KMS-11 (cell line): ENCODE results near the gene SPTB.

ENCODE experiments used
- H2AFZ ChIP-seq: fragments of 200-600 bp; sonication (generic); 2 replicates; pipeline ENCODE4 v1.6.1; 2016; ENCODE audit warnings: antibody characterized with exemption, mixed run types, low read depth
- H3K27ac ChIP-seq: fragments of 200-600 bp; sonication (generic); 2 replicates; pipeline ENCODE4 v1.6.1; 2016; ENCODE audit warnings: mild to moderate bottlenecking, mixed run types
- H3K27me3 ChIP-seq: fragments of 200-600 bp; sonication (generic); 2 replicates; pipeline ENCODE4 v1.6.1; 2017; ENCODE audit warnings: mild to moderate bottlenecking, low read depth, mixed run types, moderate library complexity; ENCODE audit not compliant: insufficient read depth
- H3K36me3 ChIP-seq: fragments of 200-600 bp; sonication (generic); 2 replicates; pipeline ENCODE4 v1.6.1; 2017; ENCODE audit warnings: mild to moderate bottlenecking, mixed run types; ENCODE audit not compliant: insufficient read depth
- H3K4me1 ChIP-seq: fragments of 200-600 bp; sonication (generic); 2 replicates; pipeline ENCODE4 v1.6.1; 2016; ENCODE audit warnings: mild to moderate bottlenecking, low read depth, mixed run types; ENCODE audit not compliant: poor library complexity, severe bottlenecking
- H3K4me2 ChIP-seq: fragments of 200-600 bp; sonication (generic); 2 replicates; pipeline ENCODE4 v1.7.0; 2016; ENCODE audit warnings: mild to moderate bottlenecking, mixed run types
- H3K4me3 ChIP-seq: fragments of 200-600 bp; sonication (generic); IDR thresholded peaks from 2 replicates; pipeline ENCODE4 v1.6.1; 2017; ENCODE audit warnings: low read depth, low read length, mixed read lengths; ENCODE audit not compliant: insufficient read depth
- H3K79me2 ChIP-seq: fragments of 200-600 bp; sonication (generic); 2 replicates; pipeline ENCODE4 v1.6.1; 2016; ENCODE audit warnings: low read depth, mixed run types; ENCODE audit not compliant: insufficient read depth
- H3K9ac ChIP-seq: fragments of 200-600 bp; sonication (generic); 2 replicates; pipeline ENCODE4 v1.6.1; 2016; ENCODE audit warnings: mild to moderate bottlenecking, mixed run types
- H4K20me1 ChIP-seq: fragments of 200-600 bp; sonication (generic); 2 replicates; pipeline ENCODE4 v1.6.1; 2016; ENCODE audit warnings: mild to moderate bottlenecking, mixed run types; ENCODE audit not compliant: insufficient read depth
- TF ChIP-seq, protein P1 (sequence below): fragments of 200-600 bp; sonication (generic); conservative IDR thresholded peaks from 2 replicates; pipeline ENCODE4 v1.6.1; 2017; ENCODE audit warnings: low read depth, mild to moderate bottlenecking, antibody characterized with exemption, low read length, moderate library complexity, mixed read lengths

Gene SPTB

GRCh38 chr14:64760146-64760755, 119.5 kb downstream of the SPTB start:
- no peak overlapping the region for H3K9ac ChIP-seq
- H3K4me3 ChIP-seq: no peak overlapping the region
- no peaks in the 10 kb centered on the region for H3K27me3 ChIP-seq
- H3K4me1 ChIP-seq: peaks cover 4% of the 10 kb centered on the region
- H3K36me3 ChIP-seq: no peaks in the 10 kb centered on the region
- TF ChIP-seq, protein P1, sequence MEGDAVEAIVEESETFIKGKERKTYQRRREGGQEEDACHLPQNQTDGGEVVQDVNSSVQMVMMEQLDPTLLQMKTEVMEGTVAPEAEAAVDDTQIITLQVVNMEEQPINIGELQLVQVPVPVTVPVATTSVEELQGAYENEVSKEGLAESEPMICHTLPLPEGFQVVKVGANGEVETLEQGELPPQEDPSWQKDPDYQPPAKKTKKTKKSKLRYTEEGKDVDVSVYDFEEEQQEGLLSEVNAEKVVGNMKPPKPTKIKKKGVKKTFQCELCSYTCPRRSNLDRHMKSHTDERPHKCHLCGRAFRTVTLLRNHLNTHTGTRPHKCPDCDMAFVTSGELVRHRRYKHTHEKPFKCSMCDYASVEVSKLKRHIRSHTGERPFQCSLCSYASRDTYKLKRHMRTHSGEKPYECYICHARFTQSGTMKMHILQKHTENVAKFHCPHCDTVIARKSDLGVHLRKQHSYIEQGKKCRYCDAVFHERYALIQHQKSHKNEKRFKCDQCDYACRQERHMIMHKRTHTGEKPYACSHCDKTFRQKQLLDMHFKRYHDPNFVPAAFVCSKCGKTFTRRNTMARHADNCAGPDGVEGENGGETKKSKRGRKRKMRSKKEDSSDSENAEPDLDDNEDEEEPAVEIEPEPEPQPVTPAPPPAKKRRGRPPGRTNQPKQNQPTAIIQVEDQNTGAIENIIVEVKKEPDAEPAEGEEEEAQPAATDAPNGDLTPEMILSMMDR: peak; percentile 77
- H3K4me2 ChIP-seq: no peak overlapping the region
- H3K27ac ChIP-seq: no peak overlapping the region
- no peak overlapping the region for H2AFZ ChIP-seq
- no peaks in the 10 kb centered on the region for H3K79me2 ChIP-seq
- no peaks in the 10 kb centered on the region for H4K20me1 ChIP-seq

GRCh38 chr14:64759555-64759938, 120.2 kb downstream of the SPTB start:
- peaks cover 4% of the 10 kb centered on the region for H3K4me1 ChIP-seq
- no peak overlapping the region for H3K27ac ChIP-seq
- H2AFZ ChIP-seq: no peak overlapping the region

DNA sequence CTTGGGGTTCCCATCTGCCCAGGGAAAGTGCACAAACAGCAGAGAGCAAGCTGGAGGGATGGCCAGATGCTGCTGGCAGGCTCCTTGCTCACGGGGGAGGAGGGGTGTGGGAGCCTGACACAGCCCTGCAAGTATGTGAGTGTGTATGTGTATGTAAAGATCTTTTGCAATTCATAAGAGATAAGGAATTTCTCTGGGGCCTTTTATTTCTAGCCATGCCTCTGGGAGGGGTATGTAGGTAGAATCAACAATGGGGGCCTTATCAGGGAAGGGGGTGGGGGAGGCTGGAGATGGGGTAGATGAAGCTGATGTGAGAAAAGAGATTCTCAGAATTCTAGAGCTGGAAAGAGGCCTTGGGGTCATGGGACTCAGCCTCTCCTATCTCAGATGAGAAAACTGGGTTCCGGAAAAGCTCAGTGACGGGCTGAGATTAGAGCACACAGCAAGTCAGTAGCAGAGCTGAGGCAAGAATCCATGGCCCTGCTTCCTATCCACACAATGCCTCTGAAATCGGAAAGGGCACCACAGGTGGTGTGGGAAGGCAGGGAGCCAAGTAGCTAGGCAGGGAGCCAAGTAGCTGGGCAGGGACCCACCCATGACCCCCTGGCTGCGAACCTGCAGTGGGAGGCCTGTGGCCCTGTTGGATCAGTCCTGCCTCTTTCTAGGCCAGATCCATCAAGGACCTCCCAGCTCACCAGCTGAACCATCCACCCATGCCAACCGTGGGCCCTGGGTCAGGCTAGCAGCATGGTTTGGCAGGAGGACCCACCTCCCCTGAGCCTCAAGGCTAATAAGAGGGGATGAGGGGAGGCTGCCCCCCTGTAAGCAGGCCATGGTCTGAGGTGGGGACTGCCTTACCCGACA, 120.8 kb downstream of the SPTB start:
- TF ChIP-seq, protein P1: no peak
- no peak overlapping the region for H3K27ac ChIP-seq
- no peaks in the 10 kb centered on the region for H3K79me2 ChIP-seq
- H3K36me3 ChIP-seq: no peaks in the 10 kb centered on the region
- H4K20me1 ChIP-seq: no peaks in the 10 kb centered on the region
- H3K27me3 ChIP-seq: no peaks in the 10 kb centered on the region
- no peak overlapping the region for H3K4me3 ChIP-seq
- H3K9ac ChIP-seq: no peak overlapping the region
- no peak overlapping the region for H2AFZ ChIP-seq
- no peak overlapping the region for H3K4me2 ChIP-seq
- peaks cover 4% of the 10 kb centered on the region for H3K4me1 ChIP-seq

More at GRCh38 chr14:64759555-64759938, 120.2 kb downstream of the SPTB start:
- Histone ChIP-seq H3K36me3 (no peaks in the 10 kb centered on the region), H3K79me2 (no peaks in the 10 kb centered on the region), H4K20me1 (no peaks in the 10 kb centered on the region), H3K27me3 (no peaks in the 10 kb centered on the region), H3K4me2 (no peak overlapping the region), H3K9ac (no peak overlapping the region), H3K4me3 (no peak overlapping the region)
- TF ChIP-seq, protein P1: no peak

DNA sequence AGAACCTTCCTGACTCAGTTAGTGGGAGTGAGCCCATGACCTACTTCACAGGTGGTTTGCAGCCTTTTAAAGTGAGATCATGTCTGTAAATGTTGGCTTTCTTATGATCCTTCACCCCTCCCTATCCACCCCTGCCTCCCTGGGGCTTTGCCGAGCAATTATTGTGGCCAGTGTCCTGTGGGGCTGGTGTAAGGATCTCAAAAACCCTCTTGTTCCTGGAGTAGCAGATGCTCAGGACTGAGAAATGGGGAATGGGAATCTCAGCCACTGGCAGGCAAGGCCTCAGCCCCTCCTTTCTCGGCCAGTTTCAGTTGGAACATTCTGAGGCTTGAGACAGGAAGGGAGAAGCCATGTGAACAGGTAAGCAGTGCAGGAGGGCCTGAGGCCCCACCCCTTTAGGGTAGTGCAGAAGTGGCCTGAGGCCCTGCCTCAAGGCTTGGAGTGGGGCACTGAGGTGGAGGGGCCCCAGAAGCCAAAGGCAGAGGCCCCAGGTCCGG, 121.6 kb downstream of the SPTB start:
- H2AFZ ChIP-seq: no peak overlapping the region

More for the DNA sequence above, 121.6 kb downstream of the SPTB start:
- H3K27me3 ChIP-seq: no peaks in the 10 kb centered on the region
- H3K9ac ChIP-seq: no peak overlapping the region
- TF ChIP-seq, protein P1: no peak
- H3K4me2 ChIP-seq: no peak overlapping the region
- no peaks in the 10 kb centered on the region for H3K79me2 ChIP-seq
- peaks cover 4% of the 10 kb centered on the region for H3K4me1 ChIP-seq
- no peaks in the 10 kb centered on the region for H4K20me1 ChIP-seq
- H3K4me3 ChIP-seq: no peak overlapping the region
- H3K27ac ChIP-seq: no peak overlapping the region
- H3K36me3 ChIP-seq: no peaks in the 10 kb centered on the region
